ENCODE results near the gene RAP1A.

DNA sequence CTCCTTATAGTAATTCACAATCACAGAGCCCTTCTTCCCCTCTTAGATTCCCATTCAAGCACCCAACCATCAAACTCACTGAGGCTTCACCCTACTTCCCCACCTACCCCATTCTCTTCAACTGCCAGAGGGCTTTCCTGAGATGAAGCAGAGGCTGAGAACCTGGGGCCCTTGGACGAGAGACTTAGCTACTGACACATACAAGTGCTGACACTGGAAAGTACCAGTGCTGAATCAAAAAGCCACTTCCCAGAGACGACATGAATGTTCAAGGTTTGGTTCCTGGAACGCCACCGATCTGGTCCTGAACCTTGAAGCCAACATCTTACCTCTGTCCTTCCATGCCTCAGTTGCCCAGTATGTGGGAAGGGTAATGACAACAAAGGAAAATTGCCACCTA, 16.6 kb upstream of the RAP1A start:
- TF ChIP-seq, protein P1, sequence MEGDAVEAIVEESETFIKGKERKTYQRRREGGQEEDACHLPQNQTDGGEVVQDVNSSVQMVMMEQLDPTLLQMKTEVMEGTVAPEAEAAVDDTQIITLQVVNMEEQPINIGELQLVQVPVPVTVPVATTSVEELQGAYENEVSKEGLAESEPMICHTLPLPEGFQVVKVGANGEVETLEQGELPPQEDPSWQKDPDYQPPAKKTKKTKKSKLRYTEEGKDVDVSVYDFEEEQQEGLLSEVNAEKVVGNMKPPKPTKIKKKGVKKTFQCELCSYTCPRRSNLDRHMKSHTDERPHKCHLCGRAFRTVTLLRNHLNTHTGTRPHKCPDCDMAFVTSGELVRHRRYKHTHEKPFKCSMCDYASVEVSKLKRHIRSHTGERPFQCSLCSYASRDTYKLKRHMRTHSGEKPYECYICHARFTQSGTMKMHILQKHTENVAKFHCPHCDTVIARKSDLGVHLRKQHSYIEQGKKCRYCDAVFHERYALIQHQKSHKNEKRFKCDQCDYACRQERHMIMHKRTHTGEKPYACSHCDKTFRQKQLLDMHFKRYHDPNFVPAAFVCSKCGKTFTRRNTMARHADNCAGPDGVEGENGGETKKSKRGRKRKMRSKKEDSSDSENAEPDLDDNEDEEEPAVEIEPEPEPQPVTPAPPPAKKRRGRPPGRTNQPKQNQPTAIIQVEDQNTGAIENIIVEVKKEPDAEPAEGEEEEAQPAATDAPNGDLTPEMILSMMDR (IDR thresholded peaks at IDR 0.05) = no peak
- TF ChIP-seq, protein P2, sequence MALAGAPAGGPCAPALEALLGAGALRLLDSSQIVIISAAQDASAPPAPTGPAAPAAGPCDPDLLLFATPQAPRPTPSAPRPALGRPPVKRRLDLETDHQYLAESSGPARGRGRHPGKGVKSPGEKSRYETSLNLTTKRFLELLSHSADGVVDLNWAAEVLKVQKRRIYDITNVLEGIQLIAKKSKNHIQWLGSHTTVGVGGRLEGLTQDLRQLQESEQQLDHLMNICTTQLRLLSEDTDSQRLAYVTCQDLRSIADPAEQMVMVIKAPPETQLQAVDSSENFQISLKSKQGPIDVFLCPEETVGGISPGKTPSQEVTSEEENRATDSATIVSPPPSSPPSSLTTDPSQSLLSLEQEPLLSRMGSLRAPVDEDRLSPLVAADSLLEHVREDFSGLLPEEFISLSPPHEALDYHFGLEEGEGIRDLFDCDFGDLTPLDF (CRISPR knock-in tag; IDR thresholded peaks at IDR 0.05) = no peak
- TF ChIP-seq, protein P3, sequence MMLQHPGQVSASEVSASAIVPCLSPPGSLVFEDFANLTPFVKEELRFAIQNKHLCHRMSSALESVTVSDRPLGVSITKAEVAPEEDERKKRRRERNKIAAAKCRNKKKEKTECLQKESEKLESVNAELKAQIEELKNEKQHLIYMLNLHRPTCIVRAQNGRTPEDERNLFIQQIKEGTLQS (CRISPR knock-in tag; conservative IDR thresholded peaks at IDR 0.05) = no peak
- TF ChIP-seq ZNF232 (CRISPR knock-in tag; IDR thresholded peaks at IDR 0.05) (no peak), SMAD3 (CRISPR knock-in tag; IDR thresholded peaks at IDR 0.05; ENCODE audit: borderline replicate concordance) (no peak), MXD4 (CRISPR knock-in tag; IDR thresholded peaks at IDR 0.05; ENCODE audit: borderline replicate concordance) (no peak), TCF7 (CRISPR knock-in tag; IDR thresholded peaks at IDR 0.05; ENCODE audit: low read depth) (no peak), TEAD4 (CRISPR knock-in tag; IDR thresholded peaks at IDR 0.05) (no peak), CBFB (CRISPR knock-in tag; IDR thresholded peaks at IDR 0.05; ENCODE audit: low read depth) (no peak), FOXP1 (CRISPR knock-in tag; IDR thresholded peaks at IDR 0.05; ENCODE audit: borderline replicate concordance) (no peak), TP53 (CRISPR knock-in tag; IDR thresholded peaks at IDR 0.05) (no peak)
- TF ChIP-seq, protein P4, sequence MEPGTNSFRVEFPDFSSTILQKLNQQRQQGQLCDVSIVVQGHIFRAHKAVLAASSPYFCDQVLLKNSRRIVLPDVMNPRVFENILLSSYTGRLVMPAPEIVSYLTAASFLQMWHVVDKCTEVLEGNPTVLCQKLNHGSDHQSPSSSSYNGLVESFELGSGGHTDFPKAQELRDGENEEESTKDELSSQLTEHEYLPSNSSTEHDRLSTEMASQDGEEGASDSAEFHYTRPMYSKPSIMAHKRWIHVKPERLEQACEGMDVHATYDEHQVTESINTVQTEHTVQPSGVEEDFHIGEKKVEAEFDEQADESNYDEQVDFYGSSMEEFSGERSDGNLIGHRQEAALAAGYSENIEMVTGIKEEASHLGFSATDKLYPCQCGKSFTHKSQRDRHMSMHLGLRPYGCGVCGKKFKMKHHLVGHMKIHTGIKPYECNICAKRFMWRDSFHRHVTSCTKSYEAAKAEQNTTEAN (CRISPR knock-in tag; IDR thresholded peaks at IDR 0.05) = no peak
- TF ChIP-seq, protein P5, sequence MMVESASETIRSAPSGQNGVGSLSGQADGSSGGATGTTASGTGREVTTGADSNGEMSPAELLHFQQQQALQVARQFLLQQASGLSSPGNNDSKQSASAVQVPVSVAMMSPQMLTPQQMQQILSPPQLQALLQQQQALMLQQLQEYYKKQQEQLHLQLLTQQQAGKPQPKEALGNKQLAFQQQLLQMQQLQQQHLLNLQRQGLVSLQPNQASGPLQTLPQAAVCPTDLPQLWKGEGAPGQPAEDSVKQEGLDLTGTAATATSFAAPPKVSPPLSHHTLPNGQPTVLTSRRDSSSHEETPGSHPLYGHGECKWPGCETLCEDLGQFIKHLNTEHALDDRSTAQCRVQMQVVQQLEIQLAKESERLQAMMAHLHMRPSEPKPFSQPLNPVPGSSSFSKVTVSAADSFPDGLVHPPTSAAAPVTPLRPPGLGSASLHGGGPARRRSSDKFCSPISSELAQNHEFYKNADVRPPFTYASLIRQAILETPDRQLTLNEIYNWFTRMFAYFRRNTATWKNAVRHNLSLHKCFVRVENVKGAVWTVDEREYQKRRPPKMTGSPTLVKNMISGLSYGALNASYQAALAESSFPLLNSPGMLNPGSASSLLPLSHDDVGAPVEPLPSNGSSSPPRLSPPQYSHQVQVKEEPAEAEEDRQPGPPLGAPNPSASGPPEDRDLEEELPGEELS (CRISPR knock-in tag; IDR thresholded peaks at IDR 0.05) = no peak
- TF ChIP-seq, protein P6, sequence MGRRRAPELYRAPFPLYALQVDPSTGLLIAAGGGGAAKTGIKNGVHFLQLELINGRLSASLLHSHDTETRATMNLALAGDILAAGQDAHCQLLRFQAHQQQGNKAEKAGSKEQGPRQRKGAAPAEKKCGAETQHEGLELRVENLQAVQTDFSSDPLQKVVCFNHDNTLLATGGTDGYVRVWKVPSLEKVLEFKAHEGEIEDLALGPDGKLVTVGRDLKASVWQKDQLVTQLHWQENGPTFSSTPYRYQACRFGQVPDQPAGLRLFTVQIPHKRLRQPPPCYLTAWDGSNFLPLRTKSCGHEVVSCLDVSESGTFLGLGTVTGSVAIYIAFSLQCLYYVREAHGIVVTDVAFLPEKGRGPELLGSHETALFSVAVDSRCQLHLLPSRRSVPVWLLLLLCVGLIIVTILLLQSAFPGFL (CRISPR knock-in tag; IDR thresholded peaks at IDR 0.05; ENCODE audit: borderline replicate concordance) = no peak
